Measurements from ENCODE around the gene TANK. TPM values are rescaled to one million over a fixed set of nuclear protein-coding genes. Genes with fewer than 3 reads are reported as not detected.

TANK gene
- total and polyA plus RNA-seq, 2 of the 8 experiments (the other 6 are each of a cell fraction or from before 2014, with no cell fraction given): 7.0 to 26.1 TPM

GRCh38 chr2:161130354-161130753, 29.9 kb upstream of the TANK start:
- DNase-seq (ENCODE audit: low read depth in 1 of 2, low spot score in 2 of 2): no peak
- H2AFZ ChIP-seq (ENCODE audit: low read length): no peak overlapping the region
- H3K79me1 ChIP-seq (ENCODE audit: low read depth, low read length): no peaks in the 10 kb centered on the region
- no peak overlapping the region for H3K23ac ChIP-seq (ENCODE audit: insufficient read length)
- no peak overlapping the region for H2BK120ac ChIP-seq (replicated peaks; ENCODE audit: low read depth, low read length)
- no peaks in the 10 kb centered on the region for H3K9me3 ChIP-seq (ENCODE audit: insufficient read depth in 2 of 2, low read depth in 1 of 2, low read length in 1 of 2)
- peaks cover 0 to 7% (median 4%) of the 10 kb centered on the region in 4 experiments; a peak in 4 of 7 replicates for H3K4me1 ChIP-seq (replicated peaks in 1 of 4; ENCODE audit: control insufficient read depth in 3 of 4, insufficient read depth in 4 of 4, low read length in 3 of 4)
- no peak overlapping the region for H4K5ac ChIP-seq (ENCODE audit: insufficient read length, low read depth, low read length)
- CTCF ChIA-PET (ENCODE audit: partially characterized antibody): no interaction called here
- no peak overlapping the region for H3K18ac ChIP-seq (ENCODE audit: extremely low read depth, low read length)
- no peak overlapping the region for H3K4me2 ChIP-seq (ENCODE audit: insufficient read depth in 1 of 2, low read depth in 2 of 2, low read length in 2 of 2)
- H2BK12ac ChIP-seq (ENCODE audit: low read depth, low read length): no peak overlapping the region
- H2BK15ac ChIP-seq (ENCODE audit: low read length): no peak overlapping the region
- H3K4ac ChIP-seq (replicated peaks; ENCODE audit: insufficient read length, low read depth, low read length): no peak overlapping the region
- H3K14ac ChIP-seq (ENCODE audit: insufficient read length): no peak overlapping the region
- H3K36me3 ChIP-seq (ENCODE audit: control insufficient read depth in 2 of 4, insufficient read depth in 4 of 4, low read length in 3 of 4): no peaks in the 10 kb centered on the region
- H3K23me2 ChIP-seq (ENCODE audit: low read depth, low read length): no peaks in the 10 kb centered on the region
- no peaks in the 10 kb centered on the region for H3K79me2 ChIP-seq (ENCODE audit: control insufficient read depth in 1 of 2, insufficient read depth in 2 of 2, low read length in 2 of 2)
- H2BK5ac ChIP-seq (ENCODE audit: low read depth, low read length): no peak overlapping the region
- H2AK5ac ChIP-seq (ENCODE audit: low read depth, low read length): no peak overlapping the region
- WGBS, 2 experiments (ENCODE audit: extremely low coverage in 1 of 2, insufficient coverage in 1 of 2, insufficient read length in 1 of 2, insufficient replicate concordance in 2 of 2, low coverage in 1 of 2, low lambda C conversion rate in 2 of 2, missing lambda C conversion rate in 1 of 2): 90% methylated on average over 8 of the region's 8 CpGs; no CpG with 5 or more reads in 1 of the 2 experiments
- no peak overlapping the region for H2BK20ac ChIP-seq (ENCODE audit: low read length)
- H3K27ac ChIP-seq (ENCODE audit: low read depth, low read length): no peak overlapping the region
- no peak for FAIRE-seq
- H4K8ac ChIP-seq (ENCODE audit: extremely low read depth, insufficient read depth, low read length): no peak overlapping the region
- no peaks in the 10 kb centered on the region for H3K27me3 ChIP-seq (replicated peaks in 1 of 4; ENCODE audit: control insufficient read depth in 3 of 4, extremely low read depth in 1 of 4, insufficient read depth in 3 of 4, low read length in 3 of 4)
- no peak overlapping the region for H4K91ac ChIP-seq (replicated peaks; ENCODE audit: insufficient read length, low read length)
- POLR2A ChIA-PET (ENCODE audit: partially characterized antibody): no interaction called here
- no peak overlapping the region for H3K4me3 ChIP-seq (ENCODE audit: extremely low read depth in 1 of 4, insufficient read depth in 2 of 4, low read depth in 3 of 4, low read length in 4 of 4)
- no peak overlapping the region for H3K9ac ChIP-seq (replicated peaks in 1 of 4; ENCODE audit: extremely low read depth in 1 of 4, low read depth in 3 of 4, low read length in 3 of 4)
- H3K56ac ChIP-seq (replicated peaks; ENCODE audit: insufficient read length, low read depth, low read length): no peak overlapping the region
- H4K20me1 ChIP-seq (replicated peaks in 1 of 2; ENCODE audit: control insufficient read depth in 1 of 2, insufficient read depth in 2 of 2, low read length in 2 of 2): no peaks in the 10 kb centered on the region
- no peak for TF ChIP-seq BACH1 (IDR thresholded peaks at IDR 0.05; ENCODE audit: low read length)
- TF ChIP-seq MAFK (IDR thresholded peaks at IDR 0.05; ENCODE audit: low read depth, low read length): no peak
- no peak for TF ChIP-seq CBX8 (IDR thresholded peaks at IDR 0.05; ENCODE audit: borderline replicate concordance, low read depth, low read length)
- no peak for TF ChIP-seq KDM4A (IDR thresholded peaks at IDR 0.05; ENCODE audit: low read depth, low read length, severe bottlenecking)
- TF ChIP-seq CTBP2 (IDR thresholded peaks at IDR 0.05; ENCODE audit: borderline replicate concordance, insufficient read depth, insufficient read length, low read length): no peak
- TF ChIP-seq E2F6 (IDR thresholded peaks at IDR 0.05): no peak
- TF ChIP-seq SIN3A (conservative IDR thresholded peaks at IDR 0.05 in 1 of 2, IDR thresholded peaks at IDR 0.05 in 1 of 2; ENCODE audit: low read depth in 1 of 2, low read length in 2 of 2): no peak
- TF ChIP-seq POU5F1 (IDR thresholded peaks at IDR 0.05; ENCODE audit: low read depth, low read length): no peak
- no peak for TF ChIP-seq ASH2L (IDR thresholded peaks at IDR 0.05; ENCODE audit: low read length)
- TF ChIP-seq NRF1 (IDR thresholded peaks at IDR 0.05; ENCODE audit: low read depth, low read length): no peak
- no peak for TF ChIP-seq POLR2A (IDR thresholded peaks at IDR 0.05; ENCODE audit: control extremely low read depth in 1 of 2, low read depth in 2 of 2, low read length in 2 of 2)
- TF ChIP-seq ZNF274 (IDR thresholded peaks at IDR 0.05; ENCODE audit: borderline replicate concordance, extremely low read depth, low read length): no peak
- TF ChIP-seq TEAD4 (IDR thresholded peaks at IDR 0.05; ENCODE audit: low read depth, low read length): no peak
- no peak for TF ChIP-seq SRF (IDR thresholded peaks at IDR 0.05; ENCODE audit: low read depth, low read length)
- no peak for TF ChIP-seq KDM5A (IDR thresholded peaks at IDR 0.05; ENCODE audit: low read length)

Measured in H1 (cell line).